Measurements from ENCODE around the gene WFDC1.

The WFDC1 gene, protein sequence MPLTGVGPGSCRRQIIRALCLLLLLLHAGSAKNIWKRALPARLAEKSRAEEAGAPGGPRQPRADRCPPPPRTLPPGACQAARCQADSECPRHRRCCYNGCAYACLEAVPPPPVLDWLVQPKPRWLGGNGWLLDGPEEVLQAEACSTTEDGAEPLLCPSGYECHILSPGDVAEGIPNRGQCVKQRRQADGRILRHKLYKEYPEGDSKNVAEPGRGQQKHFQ

DNA sequence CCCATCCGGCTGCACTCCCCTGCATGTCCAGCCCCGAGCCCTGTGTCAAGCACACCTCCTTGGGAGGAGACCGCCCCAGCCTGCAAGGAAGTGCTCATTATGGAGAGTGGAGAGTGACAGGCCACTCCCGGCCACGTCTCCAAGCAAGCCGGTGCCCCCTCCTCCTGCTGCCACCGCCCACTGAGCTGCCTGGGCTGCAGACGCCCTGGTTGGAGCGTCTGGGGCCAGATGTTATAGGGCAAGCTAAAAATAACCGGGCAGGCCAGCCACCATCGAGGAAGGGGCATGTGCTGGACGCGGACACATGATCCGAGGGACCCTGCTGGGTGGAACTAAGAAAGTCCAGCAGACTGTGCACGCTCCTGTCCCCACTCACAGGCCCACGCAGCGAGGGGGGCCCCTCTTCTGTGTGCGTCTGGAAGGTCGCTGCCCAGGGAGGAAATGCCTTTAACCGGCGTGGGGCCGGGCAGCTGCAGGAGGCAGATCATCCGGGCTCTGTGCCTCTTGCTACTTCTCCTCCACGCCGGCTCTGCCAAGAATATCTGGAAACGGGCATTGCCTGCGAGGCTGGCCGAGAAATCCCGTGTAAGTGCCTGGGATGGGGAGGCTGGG is at the start of gene WFDC1:
TSS of gene WFDC1 (plus strand) at position 348 of the 612 bp plus-strand sequence. CDS start at position 442, 94 bp downstream.
- TF ChIP-seq CTCF (IDR thresholded peaks at IDR 0.05; ENCODE audit: insufficient read depth, low read length, missing control alignments): no peak
- DNase-seq (ENCODE audit: low read depth, low spot score): no peak
- peak within 1 kb of the TSS; percentile 49 for H3K4me3 ChIP-seq (ENCODE audit: low read depth, low read length)
- CTCF ChIA-PET: interaction anchor here (1.0 to 1.4 kb wide), 3 partner anchors 14 to 17 kb away, joined by 3 to 5 read pairs (median 3); no protein-coding TSS in a partner anchor
- POLR2A ChIA-PET: no interaction called here

GRCh38 chr16:84245956-84246678 is 48.6 kb upstream of the WFDC1 start:
- CTCF ChIA-PET: interaction anchor here (0.6 to 3.1 kb wide), 2 partner anchors 27 to 31 kb away, joined by 3 to 21 read pairs; no protein-coding TSS in a partner anchor
- TF ChIP-seq CTCF (IDR thresholded peaks at IDR 0.05; ENCODE audit: insufficient read depth, low read length, missing control alignments): no peak
- no peak overlapping the region for H3K4me3 ChIP-seq (ENCODE audit: low read depth, low read length)
- DNase-seq (ENCODE audit: low read depth, low spot score): no peak
- POLR2A ChIA-PET: no interaction called here

DNA sequence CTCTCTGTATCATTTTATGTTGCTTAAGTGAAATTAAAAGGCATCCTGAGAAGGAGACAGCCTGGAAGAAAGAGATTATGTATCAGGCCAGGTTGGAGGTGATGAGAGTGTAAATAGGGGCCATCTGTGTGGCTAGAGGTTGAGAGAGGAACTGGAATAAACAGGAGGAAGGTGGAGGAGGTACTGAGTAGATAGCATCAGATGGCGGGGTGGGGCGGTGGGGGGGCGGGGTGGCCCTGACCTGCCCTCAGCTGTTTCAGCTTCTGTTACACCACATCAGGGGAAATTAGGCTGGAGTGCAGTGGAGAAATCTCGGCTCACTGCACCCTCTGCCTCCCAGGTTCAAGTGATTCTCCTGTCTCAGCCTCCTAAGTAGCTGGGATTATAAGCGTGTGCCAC is 48.0 kb upstream of the WFDC1 start:
- no peak for DNase-seq (ENCODE audit: low read depth, low spot score)
- CTCF ChIA-PET: interaction anchor here (3.1 kb wide), 1 partner anchor 30 kb away, joined by 21 read pairs; no protein-coding TSS in a partner anchor
- H3K4me3 ChIP-seq (ENCODE audit: low read depth, low read length): no peak overlapping the region
- TF ChIP-seq CTCF (IDR thresholded peaks at IDR 0.05; ENCODE audit: insufficient read depth, low read length, missing control alignments): no peak
- POLR2A ChIA-PET: no interaction called here

- no peak overlapping the region for H3K4me3 ChIP-seq (ENCODE audit: low read depth, low read length)
- ChIA-PET CTCF (no interaction called here), POLR2A (no interaction called here)
- no peak for TF ChIP-seq CTCF (IDR thresholded peaks at IDR 0.05; ENCODE audit: insufficient read depth, low read length, missing control alignments)
- no peak for DNase-seq (ENCODE audit: low read depth, low spot score)
These were observed 47.3 kb upstream of the WFDC1 start for GRCh38 chr16:84247331-84247730.

DNA sequence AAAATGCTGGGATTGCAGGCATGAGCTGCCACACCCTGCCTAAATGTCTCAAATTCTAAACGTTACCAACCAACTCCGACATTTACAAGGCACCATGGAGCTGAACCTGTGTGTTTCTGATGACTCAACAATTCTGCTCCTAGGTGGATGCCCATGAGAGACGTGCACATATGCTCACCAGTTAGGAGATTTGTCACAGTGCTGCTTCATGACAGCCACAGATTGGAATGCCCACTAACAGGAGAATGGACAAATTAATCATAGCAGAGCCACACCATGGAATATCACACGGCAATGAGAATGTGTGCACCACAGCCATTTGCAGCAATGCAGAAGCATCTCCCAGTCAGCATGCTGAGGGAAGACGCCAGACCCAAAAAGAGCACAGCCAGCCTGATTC is 46.8 kb upstream of the WFDC1 start:
- TF ChIP-seq CTCF (IDR thresholded peaks at IDR 0.05; ENCODE audit: insufficient read depth, low read length, missing control alignments): no peak
- ChIA-PET CTCF (no interaction called here), POLR2A (no interaction called here)
- H3K4me3 ChIP-seq (ENCODE audit: low read depth, low read length): no peak overlapping the region
- DNase-seq (ENCODE audit: low read depth, low spot score): no peak

GRCh38 chr16:84252184-84252583 is 42.5 kb upstream of the WFDC1 start:
- ChIA-PET CTCF (no interaction called here), POLR2A (no interaction called here)
- no peak for TF ChIP-seq CTCF (IDR thresholded peaks at IDR 0.05; ENCODE audit: insufficient read depth, low read length, missing control alignments)
- H3K4me3 ChIP-seq (ENCODE audit: low read depth, low read length): no peak overlapping the region
- no peak for DNase-seq (ENCODE audit: low read depth, low spot score)
